Uterine smooth muscle cell (primary cell): ENCODE measurements around the gene SMARCAL1. TPM values are rescaled to one million over a fixed set of nuclear protein-coding genes. Genes with fewer than 3 reads are reported as not detected.

Experiments used
- total RNA-seq: library from RNA; depleted of rRNA; stranded (reverse); fragments of >200 nt; gene quantifications from 2 replicates; pipeline ENCODE4 v1.2.3, GENCODE V29; 2014

SMARCAL1 gene
- total RNA-seq, result 16.2 and 19.5 TPM in 2 replicates

DNA sequence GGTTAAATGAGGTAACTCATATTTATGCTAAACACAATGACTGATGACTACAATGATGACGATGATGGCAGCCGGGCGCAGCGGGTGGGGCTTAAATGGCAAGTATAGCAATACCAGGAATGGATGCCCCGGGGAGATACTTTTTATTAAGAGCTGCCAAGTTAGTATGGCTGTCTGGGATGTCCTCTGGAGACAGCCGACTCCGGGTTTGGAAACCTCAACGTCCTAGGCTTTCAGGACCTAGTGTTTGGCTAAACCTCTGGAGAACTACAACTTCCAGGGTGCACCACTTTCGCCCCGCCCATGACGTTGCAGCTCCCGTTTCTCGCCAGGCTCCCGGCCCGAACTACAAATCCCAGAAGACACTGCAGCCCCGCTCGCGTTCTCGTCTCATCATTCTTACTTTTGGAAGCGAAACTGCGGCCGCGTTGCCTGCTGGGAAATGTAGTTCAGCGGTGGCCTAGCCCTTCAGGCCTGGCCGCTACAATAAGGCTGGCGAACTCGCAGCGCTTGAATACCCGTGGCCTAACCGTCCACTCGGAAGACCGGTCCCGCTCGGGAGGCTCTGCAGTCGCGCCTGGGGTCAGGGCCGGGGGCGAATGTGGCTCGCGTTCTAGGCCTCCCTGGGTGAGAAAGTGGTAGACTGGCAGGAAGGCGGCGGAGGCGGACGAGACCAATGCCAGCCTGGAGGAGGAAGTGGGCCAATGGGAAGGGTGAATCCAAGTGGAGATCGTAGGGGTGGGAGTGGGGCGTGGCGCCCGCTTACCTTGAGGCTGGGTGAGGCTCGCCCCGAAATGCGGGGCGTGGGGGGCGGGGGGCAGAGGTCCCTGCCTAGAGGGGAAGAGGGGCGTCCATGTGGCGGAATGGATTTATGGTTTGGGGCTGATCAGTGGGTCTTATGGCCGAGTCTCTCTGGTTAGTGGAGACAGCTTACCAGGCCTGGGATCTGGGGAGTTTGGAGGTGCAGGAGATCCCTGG lies at the start of gene SMARCAL1:
Gene SMARCAL1, plus strand, starts transcription at position 463 of the 978 bp plus-strand sequence. CDS start 2,221 bp downstream, outside the sequence.

DNA sequence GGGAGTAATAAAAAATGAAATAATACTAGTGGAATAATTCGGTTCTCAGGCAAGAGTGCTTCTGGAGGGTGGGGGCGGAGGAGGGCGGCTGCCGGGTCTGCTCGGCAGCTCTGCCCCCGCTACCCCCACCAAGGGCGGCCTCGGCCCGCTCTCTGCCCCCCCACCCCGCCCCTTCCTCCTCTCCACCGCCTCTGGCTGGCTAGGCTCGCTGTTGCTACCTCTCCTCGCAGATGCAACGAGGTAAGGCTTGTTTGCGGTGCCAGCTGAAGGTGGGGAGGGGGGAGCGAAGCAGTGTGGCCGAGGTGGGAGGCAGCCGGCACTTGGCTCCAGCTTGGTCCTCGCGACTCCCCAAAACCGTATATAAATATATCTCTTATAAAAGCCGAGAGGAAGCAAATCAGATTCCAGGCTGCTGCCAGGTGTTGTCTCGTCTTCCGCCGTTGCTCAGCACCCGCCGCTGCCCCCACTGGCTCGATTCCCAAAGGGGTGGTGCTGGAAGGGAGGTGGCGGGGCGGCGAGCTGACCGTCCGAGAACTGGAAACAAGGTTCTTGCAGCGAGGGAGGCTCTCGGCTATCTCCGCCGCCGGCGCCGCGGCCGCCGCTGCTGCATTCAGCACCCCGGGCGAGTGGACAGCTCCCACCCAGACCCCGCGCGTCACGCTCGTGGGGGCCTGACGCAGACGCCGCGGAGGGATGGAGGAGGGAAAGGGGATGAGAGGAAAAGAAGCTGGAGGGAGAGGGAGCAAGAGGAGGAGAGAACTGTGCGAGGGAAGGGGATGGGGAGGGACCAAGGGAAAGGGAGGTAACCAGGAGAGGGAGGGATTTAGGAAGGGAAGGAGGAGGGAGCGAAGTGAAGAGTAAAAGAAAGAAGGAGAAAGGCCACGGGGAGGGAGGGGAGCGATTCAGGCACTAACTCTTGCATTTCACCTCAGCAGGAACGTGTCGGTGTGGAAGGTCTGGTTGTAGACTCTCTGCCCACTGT lies 40.3 kb upstream of the SMARCAL1 start, which contains the start of gene MARCHF4:
Gene MARCHF4, minus strand, starts transcription at position 763 of the 982 bp plus-strand sequence. CDS start 2,223 bp downstream, outside the sequence.

DNA sequence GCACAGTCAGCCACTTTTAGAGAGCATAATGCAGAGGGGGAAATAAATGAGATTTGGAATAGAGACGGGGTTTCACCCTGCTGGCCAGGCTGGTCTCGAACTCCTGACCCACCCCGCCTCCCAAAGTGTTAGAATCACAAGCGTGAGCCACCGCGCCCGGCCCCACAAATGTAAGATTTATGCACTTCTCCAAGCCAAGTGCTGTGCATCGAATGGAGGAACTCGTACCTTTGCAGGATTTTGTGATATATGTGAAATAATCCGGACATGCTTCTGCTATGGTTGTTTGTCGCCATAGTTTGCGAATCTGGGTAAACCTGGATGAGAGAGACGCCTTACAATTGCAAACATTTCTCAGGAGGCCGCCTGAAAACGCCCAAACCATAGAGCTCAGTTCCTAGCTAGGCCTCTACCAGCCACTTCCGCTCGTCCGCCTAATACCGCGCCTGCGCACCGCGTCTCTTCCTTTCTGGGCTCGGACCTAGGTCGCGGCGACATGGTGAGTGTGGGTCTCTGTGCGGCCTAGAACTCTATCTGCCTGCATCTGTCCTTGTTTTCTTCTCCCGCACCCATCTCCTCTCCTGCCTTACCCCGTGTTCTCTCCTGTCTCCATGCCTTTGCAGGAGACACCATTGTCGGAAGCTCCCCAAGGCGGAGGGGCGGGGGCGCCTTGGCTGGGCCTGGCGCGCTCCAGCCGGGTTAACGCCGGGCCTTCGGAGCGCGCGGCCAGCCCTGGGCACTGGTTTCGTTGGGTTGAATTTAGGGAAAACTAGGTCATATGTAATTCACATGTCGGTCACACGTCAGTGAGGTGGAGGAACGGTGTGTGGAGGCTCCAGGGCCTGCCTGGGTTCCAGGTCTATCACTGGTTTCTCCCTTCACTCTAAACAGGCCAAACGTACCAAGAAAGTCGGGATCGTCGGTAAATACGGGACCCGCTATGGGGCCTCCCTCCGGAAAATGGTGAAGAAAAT lies 86.4 kb downstream of the SMARCAL1 start, which contains the start of gene RPL37A:
Gene RPL37A, plus strand, starts transcription at position 466 of the 974 bp plus-strand sequence. Its CDS starts 31 bp downstream, at position 497.

Other genes starting within 250 kb of the SMARCAL1 start
- gene MARCHF4, start 40.0 kb upstream of the SMARCAL1 start, total RNA-seq, result 2.4 and 3.1 TPM in 2 replicates
- 624 and 1,924 TPM in 2 replicates for gene RPL37A, start 86.4 kb downstream of the SMARCAL1 start, total RNA-seq
- gene IGFBP2, start 220.9 kb downstream of the SMARCAL1 start, total RNA-seq, result 119 and 136 TPM in 2 replicates